ENCODE data around the gene MAP2K2.

MAP2K2 gene

DNA sequence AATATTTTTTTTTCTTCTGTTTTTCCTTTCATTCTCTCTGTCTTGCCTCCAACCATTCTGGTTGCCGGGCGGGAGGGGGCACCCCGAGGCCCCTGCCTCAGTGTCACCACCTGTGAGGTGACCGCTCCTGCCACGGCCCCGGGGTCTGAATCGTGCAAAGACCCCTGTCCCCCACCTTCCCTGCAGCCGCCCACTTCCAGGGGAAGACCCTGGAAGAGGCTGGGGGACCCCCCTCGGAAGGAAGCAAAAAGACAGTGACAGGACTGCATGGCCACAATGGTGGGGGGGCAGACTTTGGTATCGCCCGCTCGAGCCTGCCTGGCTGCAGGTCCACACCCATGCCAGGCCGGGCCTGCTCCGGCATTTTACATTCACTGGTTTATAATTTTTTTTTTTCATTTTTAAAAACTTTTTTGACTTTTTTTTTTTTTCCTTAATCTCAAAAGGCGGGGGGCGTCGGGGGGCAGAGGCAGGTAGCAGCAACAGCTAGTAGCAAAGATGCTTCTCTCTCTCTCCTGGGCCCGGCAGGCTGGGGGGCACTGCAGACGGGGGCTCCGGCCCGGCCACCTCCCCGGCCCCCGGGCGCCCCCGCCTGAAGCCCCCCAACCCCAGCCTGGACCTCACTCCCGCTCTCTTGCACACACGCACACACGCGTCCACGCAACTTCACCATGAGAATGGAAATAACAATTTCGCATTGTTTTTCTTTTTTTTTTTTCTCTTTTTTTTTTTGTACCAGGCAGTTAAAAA is 79.8 kb downstream of the MAP2K2 start:
- H3K14ac ChIP-seq (ENCODE audit: low read length in 2 of 2), result no peak overlapping the region
- no peak overlapping the region for H3K18ac ChIP-seq (ENCODE audit: low read depth in 1 of 2, low read length in 2 of 2)
- H3K27me3 ChIP-seq (ENCODE audit: control insufficient read depth in 1 of 2, insufficient read depth in 1 of 2, low read length in 2 of 2), result no peaks in the 10 kb centered on the region
- H3K23ac ChIP-seq (ENCODE audit: low read length in 2 of 2), result no peak overlapping the region
- H3K4me1 ChIP-seq (ENCODE audit: control insufficient read depth, insufficient read depth, low read depth, low read length), result peaks cover 17% of the 10 kb centered on the region
- DNase-seq, result no peak
- no peak overlapping the region for H2BK5ac ChIP-seq (ENCODE audit: low read depth, low read length, poor library complexity, severe bottlenecking)
- no peaks in the 10 kb centered on the region for H3K9me3 ChIP-seq (ENCODE audit: control insufficient read depth, low read length)
- no peak overlapping the region for H3K4ac ChIP-seq (ENCODE audit: low read depth in 1 of 2, low read length in 2 of 2)
- no peak overlapping the region for H4K91ac ChIP-seq (ENCODE audit: low read length)
- H3K4me3 ChIP-seq (ENCODE audit: insufficient read depth in 1 of 2, low read depth in 1 of 2, low read length in 2 of 2), result no peak overlapping the region
- H2BK120ac ChIP-seq (ENCODE audit: low read depth, low read length), result no peak overlapping the region
- no peak overlapping the region for H2BK12ac ChIP-seq (ENCODE audit: low read length in 2 of 2)
- no peak overlapping the region for H3K27ac ChIP-seq (ENCODE audit: low read length, poor library complexity, severe bottlenecking)
- no peak overlapping the region for H4K8ac ChIP-seq (ENCODE audit: low read length)
- no peak overlapping the region for H2BK15ac ChIP-seq (ENCODE audit: low read depth, poor library complexity, severe bottlenecking)
- no peak overlapping the region for H3K4me2 ChIP-seq (ENCODE audit: low read length, poor library complexity, severe bottlenecking)
- H2AK5ac ChIP-seq (ENCODE audit: low read length, severe bottlenecking), result no peak overlapping the region
- peaks cover 41 to 71% of the 10 kb centered on the region in 2 experiments for H3K36me3 ChIP-seq (ENCODE audit: control insufficient read depth in 1 of 2, insufficient read depth in 2 of 2, low read depth in 1 of 2, low read length in 2 of 2)
- WGBS, result 96% methylated on average over 22 of the region's 31 CpGs
- no peak overlapping the region for H3K9ac ChIP-seq (ENCODE audit: low read length)
- no peak overlapping the region for H2AFZ ChIP-seq (ENCODE audit: low read depth, low read length)
- H3K79me1 ChIP-seq (replicated peaks; ENCODE audit: low read length, poor library complexity, severe bottlenecking), result peaks cover 20% of the 10 kb centered on the region

DNA sequence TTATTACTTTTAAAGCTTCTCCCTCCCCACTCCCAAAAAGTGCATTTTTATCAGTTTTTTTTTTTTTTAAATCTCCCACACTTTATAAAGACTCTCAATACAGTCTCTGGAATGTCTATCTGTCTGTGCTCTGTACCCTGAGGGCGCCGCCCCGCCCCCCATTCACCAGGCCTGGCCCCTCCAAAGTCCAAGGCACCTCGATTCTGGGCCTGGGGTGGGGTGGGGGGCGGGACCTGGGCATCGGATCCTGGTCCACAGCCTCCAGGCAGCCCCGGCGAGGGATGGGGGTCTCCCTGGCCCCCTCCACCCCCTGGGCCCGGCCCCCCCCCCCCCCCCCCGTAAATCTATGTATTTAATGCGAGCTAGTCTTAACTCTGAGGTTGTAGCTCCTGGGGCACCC is 80.5 kb downstream of the MAP2K2 start:
- H3K9me3 ChIP-seq (ENCODE audit: control insufficient read depth, low read length), result no peaks in the 10 kb centered on the region
- no peak overlapping the region for H3K14ac ChIP-seq (ENCODE audit: low read length in 2 of 2)
- H2BK12ac ChIP-seq (ENCODE audit: low read length in 2 of 2), result no peak overlapping the region
- no peak overlapping the region for H3K23ac ChIP-seq (ENCODE audit: low read length in 2 of 2)
- H3K27ac ChIP-seq (ENCODE audit: low read length, poor library complexity, severe bottlenecking), result no peak overlapping the region
- H3K18ac ChIP-seq (ENCODE audit: low read depth in 1 of 2, low read length in 2 of 2), result no peak overlapping the region
- no peak for DNase-seq
- peaks cover 17% of the 10 kb centered on the region for H3K4me1 ChIP-seq (ENCODE audit: control insufficient read depth, insufficient read depth, low read depth, low read length)
- H3K4me3 ChIP-seq (ENCODE audit: insufficient read depth in 1 of 2, low read depth in 1 of 2, low read length in 2 of 2), result no peak overlapping the region
- H3K4me2 ChIP-seq (ENCODE audit: low read length, poor library complexity, severe bottlenecking), result no peak overlapping the region
- H2BK15ac ChIP-seq (ENCODE audit: low read depth, poor library complexity, severe bottlenecking), result no peak overlapping the region
- H3K79me1 ChIP-seq (replicated peaks; ENCODE audit: low read length, poor library complexity, severe bottlenecking), result peaks cover 28% of the 10 kb centered on the region
- no peak overlapping the region for H2BK5ac ChIP-seq (ENCODE audit: low read depth, low read length, poor library complexity, severe bottlenecking)
- H2BK120ac ChIP-seq (ENCODE audit: low read depth, low read length), result no peak overlapping the region
- H2AK5ac ChIP-seq (ENCODE audit: low read length, severe bottlenecking), result no peak overlapping the region
- no peak overlapping the region for H4K8ac ChIP-seq (ENCODE audit: low read length)
- H4K91ac ChIP-seq (ENCODE audit: low read length), result no peak overlapping the region
- H3K27me3 ChIP-seq (ENCODE audit: control insufficient read depth in 1 of 2, insufficient read depth in 1 of 2, low read length in 2 of 2), result no peaks in the 10 kb centered on the region
- H2AFZ ChIP-seq (ENCODE audit: low read depth, low read length), result no peak overlapping the region
- WGBS, result 91% methylated on average over 4 of the region's 11 CpGs
- H3K9ac ChIP-seq (ENCODE audit: low read length), result no peak overlapping the region
- no peak overlapping the region for H3K4ac ChIP-seq (ENCODE audit: low read depth in 1 of 2, low read length in 2 of 2)
- peaks cover 41 to 71% of the 10 kb centered on the region in 2 experiments for H3K36me3 ChIP-seq (ENCODE audit: control insufficient read depth in 1 of 2, insufficient read depth in 2 of 2, low read depth in 1 of 2, low read length in 2 of 2)

DNA sequence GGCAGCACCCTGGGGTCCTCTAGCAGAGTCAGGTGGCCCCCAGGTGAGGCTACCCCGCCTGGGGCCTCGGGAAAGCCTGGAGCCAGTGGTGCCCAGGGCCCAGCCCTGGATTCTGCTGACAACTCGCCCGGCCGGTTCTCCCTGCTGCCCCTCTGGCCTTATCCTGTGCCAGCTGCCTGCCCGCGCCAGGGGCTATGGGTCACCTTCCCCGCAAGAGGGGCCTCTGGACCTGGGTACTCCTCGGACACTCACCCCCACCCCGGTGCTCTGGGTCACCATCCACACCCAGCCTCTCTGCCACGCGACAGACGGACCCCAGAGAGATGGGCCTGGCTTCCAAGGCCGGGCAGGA is 81.2 kb downstream of the MAP2K2 start:
- Histone ChIP-seq H4K91ac (ENCODE audit: low read length) (peak overlapping the region; percentile 32), H3K18ac (ENCODE audit: low read depth in 1 of 2, low read length in 2 of 2) (no peak overlapping the region), H3K27ac (ENCODE audit: low read length, poor library complexity, severe bottlenecking) (no peak overlapping the region), H2BK120ac (ENCODE audit: low read depth, low read length) (no peak overlapping the region), H3K36me3 (ENCODE audit: control insufficient read depth in 1 of 2, insufficient read depth in 2 of 2, low read depth in 1 of 2, low read length in 2 of 2) (peaks cover 37 to 70% of the 10 kb centered on the region in 2 experiments), H3K9ac (ENCODE audit: low read length) (no peak overlapping the region), H3K4me2 (ENCODE audit: low read length, poor library complexity, severe bottlenecking) (no peak overlapping the region), H3K9me3 (ENCODE audit: control insufficient read depth, low read length) (no peaks in the 10 kb centered on the region), H2AK5ac (ENCODE audit: low read length, severe bottlenecking) (no peak overlapping the region), H3K27me3 (ENCODE audit: control insufficient read depth in 1 of 2, insufficient read depth in 1 of 2, low read length in 2 of 2) (no peaks in the 10 kb centered on the region), H3K4me1 (ENCODE audit: control insufficient read depth, insufficient read depth, low read depth, low read length) (peaks cover 15% of the 10 kb centered on the region), H3K4me3 (ENCODE audit: insufficient read depth in 1 of 2, low read depth in 1 of 2, low read length in 2 of 2) (no peak overlapping the region), H4K8ac (ENCODE audit: low read length) (peak overlapping the region; percentile 83), H3K4ac (ENCODE audit: low read depth in 1 of 2, low read length in 2 of 2) (no peak overlapping the region), H2AFZ (ENCODE audit: low read depth, low read length) (no peak overlapping the region), H3K23ac (ENCODE audit: low read length in 2 of 2) (no peak overlapping the region), H3K79me1 (replicated peaks; ENCODE audit: low read length, poor library complexity, severe bottlenecking) (peaks cover 29% of the 10 kb centered on the region), H2BK5ac (ENCODE audit: low read depth, low read length, poor library complexity, severe bottlenecking) (no peak overlapping the region), H2BK12ac (ENCODE audit: low read length in 2 of 2) (no peak overlapping the region), H3K14ac (ENCODE audit: low read length in 2 of 2) (no peak overlapping the region), H2BK15ac (ENCODE audit: low read depth, poor library complexity, severe bottlenecking) (peak overlapping the region; percentile 3)
- DNase-seq, result no peak
- 90% methylated on average over 14 of the region's 14 CpGs for WGBS

DNA sequence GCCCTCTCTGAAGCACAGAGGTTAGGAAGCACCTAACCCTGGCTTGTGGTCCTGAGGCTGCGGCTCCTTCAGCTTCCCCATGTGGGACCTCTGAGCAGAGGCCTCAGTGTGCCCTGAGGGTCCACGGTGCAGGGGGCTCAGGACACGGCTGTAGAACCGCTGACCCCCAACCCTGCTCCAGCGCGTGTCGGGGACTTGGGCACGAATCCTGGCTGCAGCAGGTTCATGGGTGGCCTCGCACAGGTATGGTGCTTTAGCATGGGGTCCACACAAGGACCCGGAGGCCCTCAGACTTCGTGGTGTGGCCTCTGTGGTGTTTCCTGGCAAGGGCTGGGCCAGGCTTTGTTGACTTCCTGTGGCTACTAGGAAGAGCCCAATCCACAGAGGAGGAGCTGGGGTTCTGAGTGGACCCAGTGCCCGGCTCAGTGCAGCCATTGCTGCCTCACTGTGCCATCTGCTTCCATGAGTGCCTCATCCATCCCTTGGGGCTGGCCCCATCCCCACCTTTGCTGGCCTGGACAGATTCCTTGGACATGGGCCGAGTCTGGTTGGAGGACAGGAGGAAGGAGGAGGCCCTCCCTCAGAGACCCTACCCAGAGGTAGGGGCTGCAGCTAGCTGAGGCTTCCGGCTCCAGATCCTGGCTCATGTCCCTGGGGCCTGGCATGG is 81.7 kb downstream of the MAP2K2 start:
- H4K91ac ChIP-seq (ENCODE audit: low read length), result no peak overlapping the region
- H3K4me3 ChIP-seq (ENCODE audit: insufficient read depth in 1 of 2, low read depth in 1 of 2, low read length in 2 of 2), result no peak overlapping the region
- no peak overlapping the region for H3K23ac ChIP-seq (ENCODE audit: low read length in 2 of 2)

More for the DNA sequence above, 81.7 kb downstream of the MAP2K2 start:
- Histone ChIP-seq H2AFZ (ENCODE audit: low read depth, low read length) (no peak overlapping the region), H3K9ac (ENCODE audit: low read length) (no peak overlapping the region), H3K4ac (ENCODE audit: low read depth in 1 of 2, low read length in 2 of 2) (no peak overlapping the region), H3K9me3 (ENCODE audit: control insufficient read depth, low read length) (no peaks in the 10 kb centered on the region), H2BK5ac (ENCODE audit: low read depth, low read length, poor library complexity, severe bottlenecking) (no peak overlapping the region), H3K18ac (ENCODE audit: low read depth in 1 of 2, low read length in 2 of 2) (no peak overlapping the region), H2BK120ac (ENCODE audit: low read depth, low read length) (no peak overlapping the region), H2AK5ac (ENCODE audit: low read length, severe bottlenecking) (no peak overlapping the region), H3K14ac (ENCODE audit: low read length in 2 of 2) (no peak overlapping the region), H2BK15ac (ENCODE audit: low read depth, poor library complexity, severe bottlenecking) (peak overlapping the region; percentile 3), H2BK12ac (ENCODE audit: low read length in 2 of 2) (no peak overlapping the region), H3K36me3 (ENCODE audit: control insufficient read depth in 1 of 2, insufficient read depth in 2 of 2, low read depth in 1 of 2, low read length in 2 of 2) (peaks cover 42 to 70% of the 10 kb centered on the region in 2 experiments), H4K8ac (ENCODE audit: low read length) (no peak overlapping the region), H3K4me1 (ENCODE audit: control insufficient read depth, insufficient read depth, low read depth, low read length) (peaks cover 15% of the 10 kb centered on the region), H3K4me2 (ENCODE audit: low read length, poor library complexity, severe bottlenecking) (no peak overlapping the region), H3K79me1 (replicated peaks; ENCODE audit: low read length, poor library complexity, severe bottlenecking) (peaks cover 34% of the 10 kb centered on the region), H3K27me3 (ENCODE audit: control insufficient read depth in 1 of 2, insufficient read depth in 1 of 2, low read length in 2 of 2) (no peaks in the 10 kb centered on the region), H3K27ac (ENCODE audit: low read length, poor library complexity, severe bottlenecking) (no peak overlapping the region)
- DNase-seq, result no peak
- 94% methylated on average over 14 of the region's 14 CpGs for WGBS
